ENCODE data around the gene GSTK1. TPM values are rescaled to one million over a fixed set of nuclear protein-coding genes. Genes with fewer than 3 reads are reported as not detected.

The GSTK1 gene
- total RNA-seq, 1 donor from 2014 or later = 261 TPM

DNA sequence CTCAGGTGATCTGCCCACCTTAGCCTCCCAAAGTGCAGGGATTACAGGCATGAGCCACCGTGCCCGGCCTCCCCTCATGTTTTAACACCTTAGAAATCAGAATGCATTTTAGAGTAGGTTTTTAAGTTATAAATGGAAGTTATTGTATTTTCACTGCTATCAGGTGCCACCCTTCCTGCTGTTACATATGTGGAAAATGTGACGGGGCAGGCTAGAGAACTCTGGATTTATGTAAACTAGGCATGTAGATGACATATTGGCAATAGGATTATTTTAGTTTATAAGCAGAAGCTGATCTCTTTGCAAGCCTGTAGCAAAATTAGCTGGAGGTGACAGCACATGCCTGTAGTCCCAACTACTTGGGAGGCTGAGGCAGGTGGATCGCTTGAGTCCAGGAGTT lies 27.1 kb downstream of the GSTK1 start:
- no peak for ATAC-seq

DNA sequence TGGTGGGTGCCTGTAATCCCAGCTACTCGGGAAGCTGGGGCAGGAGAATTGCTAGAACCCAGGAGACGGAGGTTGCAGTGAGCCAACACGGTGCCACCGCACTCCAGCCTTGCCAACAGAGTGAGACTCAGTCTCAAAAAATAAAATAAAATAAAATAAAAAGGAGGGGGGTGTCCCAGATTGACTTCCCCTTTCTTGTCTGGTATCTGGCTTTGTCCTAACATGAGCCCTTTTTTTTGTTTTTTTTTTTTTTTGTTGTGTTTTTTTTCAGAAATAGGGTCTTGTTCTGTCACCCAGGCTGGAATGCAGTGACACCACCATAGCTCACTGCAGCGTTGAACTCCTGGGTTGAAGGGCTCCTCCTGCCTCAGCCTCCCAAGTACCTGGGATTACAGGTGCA lies 29.6 kb downstream of the GSTK1 start:
- ATAC-seq (no peak), DNase-seq (ENCODE audit: low spot score) (no peak)

More for the DNA sequence above, 27.1 kb downstream of the GSTK1 start:
- no peak for DNase-seq (ENCODE audit: low spot score)

DNA sequence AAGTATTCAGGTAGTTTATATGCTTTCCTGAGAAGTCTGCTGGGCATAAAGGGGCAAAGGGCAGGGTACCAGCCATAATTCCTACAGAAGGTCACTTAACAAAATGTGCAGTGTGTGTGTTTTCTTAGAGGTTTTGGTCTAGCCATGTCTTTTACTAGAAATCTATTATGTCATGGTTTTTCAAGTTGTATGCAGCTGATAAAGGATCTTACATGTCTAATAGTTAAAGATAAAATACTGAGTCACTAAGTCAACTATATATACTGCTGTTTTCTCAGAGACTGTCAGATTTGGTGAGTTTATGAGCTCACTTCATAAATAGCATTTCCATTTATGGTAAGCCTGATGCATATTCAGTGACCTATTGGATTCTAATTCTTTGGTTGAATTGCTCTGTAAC lies 32.6 kb downstream of the GSTK1 start:
- no peak for ATAC-seq
- DNase-seq (ENCODE audit: low spot score) = no peak

GRCh38 chr7:143296686-143297085 lies 33.4 kb downstream of the GSTK1 start:
- ATAC-seq (no peak), DNase-seq (ENCODE audit: low spot score) (no peak)

DNA sequence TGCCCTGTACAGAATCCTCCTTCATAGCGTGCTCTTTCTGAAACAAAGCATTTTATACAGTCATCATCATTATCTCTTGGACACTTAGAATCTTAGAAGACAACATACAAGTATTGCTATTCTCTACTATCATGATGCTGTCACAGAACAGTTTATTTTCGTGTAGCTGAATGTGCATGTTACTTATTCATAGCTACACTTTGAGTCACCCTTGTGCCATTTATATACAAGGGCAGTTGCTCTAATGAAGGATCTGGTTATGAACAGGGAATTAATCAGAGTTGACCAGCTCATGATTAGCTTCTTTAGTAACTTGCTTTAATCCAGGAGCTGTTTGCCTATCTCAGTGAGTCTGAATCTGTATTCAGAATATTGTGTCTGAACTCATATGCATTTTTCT lies 36.1 kb downstream of the GSTK1 start:
- ATAC-seq = no peak
- DNase-seq (ENCODE audit: low spot score) = no peak

DNA sequence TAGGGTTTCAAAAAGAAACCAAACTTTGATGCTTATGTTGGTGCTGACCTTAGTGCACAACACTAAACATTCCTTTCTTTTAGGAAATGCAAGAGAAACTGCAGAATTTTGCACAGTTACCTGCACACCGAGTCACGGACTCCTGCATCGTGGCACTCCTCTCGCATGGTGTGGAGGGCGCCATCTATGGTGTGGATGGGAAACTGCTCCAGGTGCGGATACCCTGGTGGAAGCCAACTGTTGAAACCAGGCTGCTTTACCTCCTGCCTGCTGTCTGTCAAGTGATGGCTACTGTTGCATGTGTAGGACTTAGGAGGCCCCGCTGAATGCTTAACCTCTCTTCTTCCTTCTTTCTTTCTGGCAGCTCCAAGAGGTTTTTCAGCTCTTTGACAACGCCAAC lies 36.6 kb downstream of the GSTK1 start:
- ATAC-seq (peak; percentile 98), DNase-seq (ENCODE audit: low spot score) (peak; percentile 61)

DNA sequence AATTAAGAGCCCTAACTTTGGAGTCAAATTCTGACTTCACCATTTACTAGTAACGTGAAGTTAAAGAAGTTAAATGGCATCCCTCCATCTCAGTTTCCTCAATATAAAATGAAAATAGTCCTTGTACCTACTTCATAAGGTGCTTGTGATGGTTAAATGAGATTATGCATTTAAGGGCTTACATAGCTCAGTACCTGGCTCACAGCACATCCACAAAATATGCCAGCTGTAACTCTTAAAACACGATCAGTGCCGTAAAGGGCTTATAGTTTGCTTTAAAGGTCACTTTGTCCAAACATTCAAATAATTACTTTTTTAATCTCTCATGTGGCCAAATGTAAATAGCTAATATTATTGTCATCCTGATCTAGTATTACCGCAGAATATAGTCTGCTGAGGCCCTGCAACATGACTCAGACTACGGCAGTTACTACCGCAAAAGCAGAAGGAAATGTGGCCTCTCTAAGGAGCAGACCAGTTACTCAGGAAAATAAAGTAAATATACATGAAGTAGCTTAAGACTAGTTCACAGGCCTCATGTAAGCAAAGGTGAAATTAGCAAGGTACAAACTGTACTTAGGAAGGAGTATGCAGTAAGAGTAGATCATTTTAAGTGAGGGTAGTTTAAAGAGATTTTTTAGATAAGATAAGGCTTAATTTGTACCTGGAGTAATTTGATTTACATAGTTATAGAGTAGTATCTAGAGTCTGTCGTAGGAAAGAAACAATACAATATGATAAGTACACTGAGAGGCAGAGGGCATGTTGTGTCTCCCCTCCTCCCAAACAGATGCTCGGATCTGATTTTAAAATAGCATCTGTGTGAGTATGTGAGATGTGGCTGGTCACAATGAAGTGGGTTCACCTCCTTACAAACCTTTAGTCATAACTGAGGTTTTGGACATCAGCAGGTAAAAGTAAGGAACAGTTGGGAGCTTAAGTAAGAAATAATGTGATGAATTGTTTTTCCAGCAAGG lies 38.0 kb downstream of the GSTK1 start:
- ATAC-seq (no peak), DNase-seq (ENCODE audit: low spot score) (no peak)

GRCh38 chr7:143303733-143304132 lies 40.5 kb downstream of the GSTK1 start:
- ATAC-seq (no peak), DNase-seq (ENCODE audit: low spot score) (no peak)

DNA sequence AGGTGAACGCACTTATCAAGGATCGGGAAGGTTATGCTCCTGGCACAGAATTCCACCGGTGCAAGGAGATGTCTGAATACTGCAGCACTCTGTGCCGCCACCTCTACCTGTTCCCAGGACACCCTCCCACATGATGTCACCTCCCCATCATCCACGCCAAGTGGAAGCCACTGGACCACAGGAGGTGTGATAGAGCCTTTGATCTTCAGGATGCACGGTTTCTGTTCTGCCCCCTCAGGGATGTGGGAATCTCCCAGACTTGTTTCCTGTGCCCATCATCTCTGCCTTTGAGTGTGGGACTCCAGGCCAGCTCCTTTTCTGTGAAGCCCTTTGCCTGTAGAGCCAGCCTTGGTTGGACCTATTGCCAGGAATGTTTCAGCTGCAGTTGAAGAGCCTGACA lies 41.7 kb downstream of the GSTK1 start:
- ATAC-seq = no peak
- DNase-seq (ENCODE audit: low spot score) = no peak

GRCh38 chr7:143305423-143306070 lies 42.3 kb downstream of the GSTK1 start:
- peak; percentile 99 for ATAC-seq
- DNase-seq (ENCODE audit: low spot score) = peak; percentile 86

DNA sequence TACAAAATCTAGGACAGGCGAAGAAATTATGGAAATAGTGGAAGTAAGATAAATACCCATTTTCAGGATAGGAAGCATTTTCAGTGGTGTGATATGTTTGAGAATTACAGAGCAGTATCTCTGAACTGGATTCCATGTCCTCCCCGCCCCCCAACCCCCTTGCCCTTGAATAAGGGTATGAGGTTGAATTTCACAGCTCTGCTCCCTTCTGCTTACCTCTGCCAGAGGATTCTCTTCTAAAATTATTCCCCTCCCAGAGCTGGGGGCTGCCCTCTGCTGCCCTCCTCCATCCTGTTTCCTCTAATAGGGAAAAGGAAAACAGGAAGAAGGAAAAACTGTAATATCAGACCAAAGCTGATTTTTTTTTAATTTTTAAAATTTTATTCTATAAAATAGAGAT lies 45.4 kb downstream of the GSTK1 start:
- DNase-seq (ENCODE audit: low spot score) (no peak), ATAC-seq (no peak)

GRCh38 chr7:143314127-143314526 lies 50.9 kb downstream of the GSTK1 start:
- DNase-seq (ENCODE audit: low spot score) = no peak
- no peak for ATAC-seq

GRCh38 chr7:143315776-143316175 lies 52.5 kb downstream of the GSTK1 start, which contains the start of gene CLCN1:
Gene CLCN1, plus strand, starts transcription at chr7:143316111. Its CDS starts 102 bp downstream, at chr7:143316213.
- DNase-seq (ENCODE audit: low spot score) (no peak), ATAC-seq (no peak)

- no peak for DNase-seq (ENCODE audit: low spot score)
- ATAC-seq = no peak
Measured at GRCh38 chr7:143316492-143316891, 53.3 kb downstream of the GSTK1 start.

- peak; percentile 85 for DNase-seq (ENCODE audit: low spot score)
- ATAC-seq = peak; percentile 85
Measured at GRCh38 chr7:143318661-143319060, 55.4 kb downstream of the GSTK1 start.

Other genes starting within 250 kb of the GSTK1 start
- not detected for gene OR9A2, start 236.3 kb upstream of the GSTK1 start, total RNA-seq
- gene OR6V1, start 211.1 kb upstream of the GSTK1 start, total RNA-seq = not detected
- gene PIP, start 131.4 kb upstream of the GSTK1 start, total RNA-seq = not detected
- gene TAS2R39, start 80.0 kb upstream of the GSTK1 start, total RNA-seq = not detected
- gene TAS2R40, start 41.4 kb upstream of the GSTK1 start, total RNA-seq = not detected
- 22.0 TPM for gene TMEM139, start 21.5 kb downstream of the GSTK1 start, total RNA-seq
- gene CASP2, start 24.9 kb downstream of the GSTK1 start, total RNA-seq = 8.4 TPM
- gene CLCN1, start 52.7 kb downstream of the GSTK1 start, total RNA-seq = not detected
- 0.38 TPM for gene FAM131B, start 99.3 kb downstream of the GSTK1 start, total RNA-seq
- gene ZYX, start 117.9 kb downstream of the GSTK1 start, total RNA-seq = 33.8 TPM
- gene EPHA1, start 145.4 kb downstream of the GSTK1 start, total RNA-seq = 39.6 TPM
- 0.38 TPM for gene TAS2R60, start 180.0 kb downstream of the GSTK1 start, total RNA-seq
- 0.45 TPM for gene TAS2R41, start 214.4 kb downstream of the GSTK1 start, total RNA-seq